Measurements from ENCODE around the gene ARL6IP4. TPM values are rescaled to one million over a fixed set of nuclear protein-coding genes. Genes with fewer than 3 reads are reported as not detected.

ARL6IP4 gene
- total and polyA plus RNA-seq, 2 donors from 2014 or later = 168 to 362 TPM

DNA sequence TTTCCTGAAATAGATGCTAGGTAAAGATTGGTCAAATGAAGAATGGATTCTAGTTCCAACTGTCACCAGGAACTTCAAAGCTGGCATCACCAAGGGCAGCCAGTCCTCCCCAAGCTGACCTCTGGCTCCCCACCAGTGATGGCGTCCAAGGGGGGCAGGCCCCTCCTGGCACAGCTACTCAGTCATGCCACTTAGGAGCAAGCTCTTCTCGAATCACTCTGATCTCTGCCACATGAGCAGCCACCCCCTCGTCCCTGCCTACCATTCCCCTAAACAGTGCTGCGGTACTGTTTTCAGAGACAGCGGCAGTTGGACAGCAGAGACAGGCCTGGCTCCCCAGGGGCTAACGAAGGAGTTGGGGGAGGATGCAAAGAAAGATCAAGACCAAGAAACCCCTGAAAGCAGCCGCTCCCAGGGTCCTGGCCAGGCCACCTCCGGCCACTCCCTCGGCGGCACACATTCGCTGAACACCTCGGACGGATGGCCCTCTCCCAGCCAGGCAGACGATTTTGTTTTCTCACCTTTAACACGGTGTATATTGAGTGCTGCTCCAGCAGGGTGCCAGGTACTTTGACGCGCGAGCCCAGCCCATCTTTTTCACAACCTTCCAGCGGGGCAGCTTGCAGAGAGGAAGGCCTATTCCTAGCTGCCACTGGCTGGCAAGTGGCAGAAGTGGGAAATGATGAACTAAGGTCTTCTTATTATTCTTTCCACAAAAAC, 47.4 kb downstream of the ARL6IP4 start:
- no peak overlapping the region for H3K27ac ChIP-seq (ENCODE audit: low read depth in 2 of 2, low read length in 2 of 2)
- H3K9ac ChIP-seq (ENCODE audit: low read length in 3 of 3) = no peak overlapping the region
- H3K4me3 ChIP-seq (ENCODE audit: low read length in 3 of 3) = no peak overlapping the region
- H3K9me3 ChIP-seq (ENCODE audit: control insufficient read depth in 2 of 3, insufficient read depth in 1 of 3, low read length in 3 of 3) = no peaks in the 10 kb centered on the region
- intact Hi-C loops (cut with DNase I) = no loop called here
- H3K27me3 ChIP-seq (ENCODE audit: control insufficient read depth, insufficient read depth, low read length) = no peaks in the 10 kb centered on the region
- TF ChIP-seq, protein P1, sequence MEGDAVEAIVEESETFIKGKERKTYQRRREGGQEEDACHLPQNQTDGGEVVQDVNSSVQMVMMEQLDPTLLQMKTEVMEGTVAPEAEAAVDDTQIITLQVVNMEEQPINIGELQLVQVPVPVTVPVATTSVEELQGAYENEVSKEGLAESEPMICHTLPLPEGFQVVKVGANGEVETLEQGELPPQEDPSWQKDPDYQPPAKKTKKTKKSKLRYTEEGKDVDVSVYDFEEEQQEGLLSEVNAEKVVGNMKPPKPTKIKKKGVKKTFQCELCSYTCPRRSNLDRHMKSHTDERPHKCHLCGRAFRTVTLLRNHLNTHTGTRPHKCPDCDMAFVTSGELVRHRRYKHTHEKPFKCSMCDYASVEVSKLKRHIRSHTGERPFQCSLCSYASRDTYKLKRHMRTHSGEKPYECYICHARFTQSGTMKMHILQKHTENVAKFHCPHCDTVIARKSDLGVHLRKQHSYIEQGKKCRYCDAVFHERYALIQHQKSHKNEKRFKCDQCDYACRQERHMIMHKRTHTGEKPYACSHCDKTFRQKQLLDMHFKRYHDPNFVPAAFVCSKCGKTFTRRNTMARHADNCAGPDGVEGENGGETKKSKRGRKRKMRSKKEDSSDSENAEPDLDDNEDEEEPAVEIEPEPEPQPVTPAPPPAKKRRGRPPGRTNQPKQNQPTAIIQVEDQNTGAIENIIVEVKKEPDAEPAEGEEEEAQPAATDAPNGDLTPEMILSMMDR (IDR thresholded peaks at IDR 0.05; ENCODE audit: borderline replicate concordance, extremely low read depth, insufficient read depth) = no peak
- DNase-seq = peak in 1 of 5 donors; percentile 55
- peaks cover 0 to 19% (median under 1%) of the 10 kb centered on the region in 3 donors for H3K36me3 ChIP-seq (ENCODE audit: control insufficient read depth in 2 of 3, insufficient read depth in 3 of 3, low read length in 3 of 3)
- no peak for FAIRE-seq
- H3K4me1 ChIP-seq (ENCODE audit: control insufficient read depth in 2 of 3, insufficient read depth in 2 of 3, low read depth in 1 of 3, low read length in 3 of 3) = no peaks in the 10 kb centered on the region

DNA sequence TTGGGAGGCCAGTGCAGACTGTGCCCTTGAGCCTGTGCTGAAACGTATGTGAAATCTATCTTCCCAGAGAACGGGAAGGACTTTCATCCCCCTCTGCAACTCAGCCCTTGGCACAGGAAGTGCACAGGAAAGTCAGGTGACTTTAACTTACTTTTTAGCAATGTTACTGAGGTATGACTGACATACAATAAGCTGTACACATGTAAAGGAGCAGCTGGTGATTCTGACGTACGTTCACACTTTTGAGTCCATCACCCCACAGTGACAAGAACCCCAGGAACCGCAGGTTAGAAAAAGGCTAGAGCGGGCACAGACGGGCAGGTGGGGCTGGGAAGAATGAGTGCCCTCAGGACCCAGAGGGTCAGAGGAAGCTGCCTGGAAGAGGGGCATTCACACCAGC, 48.0 kb downstream of the ARL6IP4 start:
- Histone ChIP-seq H3K36me3 (ENCODE audit: control insufficient read depth in 2 of 3, insufficient read depth in 3 of 3, low read length in 3 of 3) (peaks cover 0 to 19% (median 6%) of the 10 kb centered on the region in 3 donors), H3K27me3 (ENCODE audit: control insufficient read depth, insufficient read depth, low read length) (no peaks in the 10 kb centered on the region), H3K9ac (ENCODE audit: low read length in 3 of 3) (no peak overlapping the region), H3K4me3 (ENCODE audit: low read length in 3 of 3) (no peak overlapping the region), H3K4me1 (ENCODE audit: control insufficient read depth in 2 of 3, insufficient read depth in 2 of 3, low read depth in 1 of 3, low read length in 3 of 3) (no peaks in the 10 kb centered on the region), H3K9me3 (ENCODE audit: control insufficient read depth in 2 of 3, insufficient read depth in 1 of 3, low read length in 3 of 3) (no peaks in the 10 kb centered on the region), H3K27ac (ENCODE audit: low read depth in 2 of 2, low read length in 2 of 2) (no peak overlapping the region)
- intact Hi-C loops (cut with DNase I) = no loop called here
- FAIRE-seq (no peak), DNase-seq (peak in 1 of 5 donors; percentile 10)
- TF ChIP-seq, protein P1 (IDR thresholded peaks at IDR 0.05; ENCODE audit: borderline replicate concordance, extremely low read depth, insufficient read depth) = no peak

DNA sequence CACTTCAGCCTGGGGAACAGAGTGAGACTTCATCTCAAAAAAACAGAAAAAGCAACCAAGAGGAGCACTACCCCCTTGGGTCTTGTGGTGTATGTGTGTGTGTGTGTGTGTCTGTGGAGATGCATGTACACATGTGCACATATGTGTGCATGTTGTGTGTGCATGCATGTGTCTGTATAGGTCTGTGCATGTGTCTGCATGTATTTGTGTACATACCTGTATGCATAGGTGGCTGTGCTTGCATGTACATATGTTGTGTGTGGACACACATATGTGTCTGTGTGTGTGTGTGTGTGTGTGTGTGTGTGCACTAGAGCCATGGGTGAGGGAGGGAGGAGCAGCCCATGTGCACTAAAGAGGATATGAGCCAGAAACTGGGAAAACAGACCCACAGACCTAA, 49.1 kb downstream of the ARL6IP4 start:
- no peak overlapping the region for H3K9ac ChIP-seq (ENCODE audit: low read length in 3 of 3)
- no peak overlapping the region for H3K4me3 ChIP-seq (ENCODE audit: low read length in 3 of 3)
- no peaks in the 10 kb centered on the region for H3K27me3 ChIP-seq (ENCODE audit: control insufficient read depth, insufficient read depth, low read length)
- H3K4me1 ChIP-seq (ENCODE audit: control insufficient read depth in 2 of 3, insufficient read depth in 2 of 3, low read depth in 1 of 3, low read length in 3 of 3) = no peaks in the 10 kb centered on the region
- H3K27ac ChIP-seq (ENCODE audit: low read depth in 2 of 2, low read length in 2 of 2) = no peak overlapping the region
- intact Hi-C loops (cut with DNase I) = no loop called here
- DNase-seq (no peak), FAIRE-seq (no peak)
- no peaks in the 10 kb centered on the region for H3K9me3 ChIP-seq (ENCODE audit: control insufficient read depth in 2 of 3, insufficient read depth in 1 of 3, low read length in 3 of 3)
- peaks cover 0 to 19% (median 6%) of the 10 kb centered on the region in 3 donors for H3K36me3 ChIP-seq (ENCODE audit: control insufficient read depth in 2 of 3, insufficient read depth in 3 of 3, low read length in 3 of 3)
- TF ChIP-seq, protein P1 (IDR thresholded peaks at IDR 0.05; ENCODE audit: borderline replicate concordance, extremely low read depth, insufficient read depth) = no peak
